ENCODE measurements around the gene ZNF682.

- TF ChIP-seq, protein P1, sequence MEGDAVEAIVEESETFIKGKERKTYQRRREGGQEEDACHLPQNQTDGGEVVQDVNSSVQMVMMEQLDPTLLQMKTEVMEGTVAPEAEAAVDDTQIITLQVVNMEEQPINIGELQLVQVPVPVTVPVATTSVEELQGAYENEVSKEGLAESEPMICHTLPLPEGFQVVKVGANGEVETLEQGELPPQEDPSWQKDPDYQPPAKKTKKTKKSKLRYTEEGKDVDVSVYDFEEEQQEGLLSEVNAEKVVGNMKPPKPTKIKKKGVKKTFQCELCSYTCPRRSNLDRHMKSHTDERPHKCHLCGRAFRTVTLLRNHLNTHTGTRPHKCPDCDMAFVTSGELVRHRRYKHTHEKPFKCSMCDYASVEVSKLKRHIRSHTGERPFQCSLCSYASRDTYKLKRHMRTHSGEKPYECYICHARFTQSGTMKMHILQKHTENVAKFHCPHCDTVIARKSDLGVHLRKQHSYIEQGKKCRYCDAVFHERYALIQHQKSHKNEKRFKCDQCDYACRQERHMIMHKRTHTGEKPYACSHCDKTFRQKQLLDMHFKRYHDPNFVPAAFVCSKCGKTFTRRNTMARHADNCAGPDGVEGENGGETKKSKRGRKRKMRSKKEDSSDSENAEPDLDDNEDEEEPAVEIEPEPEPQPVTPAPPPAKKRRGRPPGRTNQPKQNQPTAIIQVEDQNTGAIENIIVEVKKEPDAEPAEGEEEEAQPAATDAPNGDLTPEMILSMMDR (CRISPR knock-in tag; IDR thresholded peaks at IDR 0.05): no peak
- TF ChIP-seq, protein P2, sequence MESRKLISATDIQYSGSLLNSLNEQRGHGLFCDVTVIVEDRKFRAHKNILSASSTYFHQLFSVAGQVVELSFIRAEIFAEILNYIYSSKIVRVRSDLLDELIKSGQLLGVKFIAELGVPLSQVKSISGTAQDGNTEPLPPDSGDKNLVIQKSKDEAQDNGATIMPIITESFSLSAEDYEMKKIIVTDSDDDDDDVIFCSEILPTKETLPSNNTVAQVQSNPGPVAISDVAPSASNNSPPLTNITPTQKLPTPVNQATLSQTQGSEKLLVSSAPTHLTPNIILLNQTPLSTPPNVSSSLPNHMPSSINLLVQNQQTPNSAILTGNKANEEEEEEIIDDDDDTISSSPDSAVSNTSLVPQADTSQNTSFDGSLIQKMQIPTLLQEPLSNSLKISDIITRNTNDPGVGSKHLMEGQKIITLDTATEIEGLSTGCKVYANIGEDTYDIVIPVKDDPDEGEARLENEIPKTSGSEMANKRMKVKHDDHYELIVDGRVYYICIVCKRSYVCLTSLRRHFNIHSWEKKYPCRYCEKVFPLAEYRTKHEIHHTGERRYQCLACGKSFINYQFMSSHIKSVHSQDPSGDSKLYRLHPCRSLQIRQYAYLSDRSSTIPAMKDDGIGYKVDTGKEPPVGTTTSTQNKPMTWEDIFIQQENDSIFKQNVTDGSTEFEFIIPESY (CRISPR knock-in tag; IDR thresholded peaks at IDR 0.05): no peak
These were observed 3.4 kb downstream of the ZNF682 start for GRCh38 chr19:20035935-20036334.

All from HepG2 (cell line).